Measurements from ENCODE around the gene MEX3D.

Gene MEX3D

GRCh38 chr19:1568320-1569019 is at the start of gene MEX3D:
TSS of gene MEX3D (minus strand) at chr19:1568325. CDS start at chr19:1568058, 267 bp downstream.
- DNase-seq, result peak; percentile 72

- DNase-seq, result no peak
Measured at GRCh38 chr19:1616875-1617274, 48.8 kb upstream of the MEX3D start.

- no peak for DNase-seq
Measured at GRCh38 chr19:1616396-1616795, 48.3 kb upstream of the MEX3D start.

GRCh38 chr19:1615156-1615765 is 47.1 kb upstream of the MEX3D start:
- no peak for DNase-seq

GRCh38 chr19:1613808-1614570 is 45.9 kb upstream of the MEX3D start:
- no peak for DNase-seq

- DNase-seq, result no peak
Measured at GRCh38 chr19:1613146-1613545, 45.0 kb upstream of the MEX3D start.

- no peak for DNase-seq
Measured at GRCh38 chr19:1612114-1613086, 44.3 kb upstream of the MEX3D start.

GRCh38 chr19:1611353-1611752 is 43.2 kb upstream of the MEX3D start:
- DNase-seq, result no peak

- DNase-seq, result no peak
Measured at GRCh38 chr19:1610579-1610978, 42.5 kb upstream of the MEX3D start.

- no peak for DNase-seq
Measured at GRCh38 chr19:1609680-1610474, 41.8 kb upstream of the MEX3D start.

GRCh38 chr19:1609103-1609396 is 40.9 kb upstream of the MEX3D start:
- DNase-seq, result no peak

- DNase-seq, result peak; percentile 19
Measured at GRCh38 chr19:1608359-1609102, 40.4 kb upstream of the MEX3D start.

- DNase-seq, result no peak
Measured at GRCh38 chr19:1606138-1606651, 38.1 kb upstream of the MEX3D start.

- peak; percentile 95 for DNase-seq
Measured at GRCh38 chr19:1605236-1606137, 37.4 kb upstream of the MEX3D start, which contains the start of gene UQCR11. TSS of gene UQCR11 (minus strand) at chr19:1605462. CDS start at chr19:1605409, 53 bp downstream.

GRCh38 chr19:1602091-1602707 is 34.1 kb upstream of the MEX3D start:
- no peak for DNase-seq

GRCh38 chr19:1601613-1602064 is 33.5 kb upstream of the MEX3D start:
- no peak for DNase-seq

GRCh38 chr19:1599460-1599846 is 31.3 kb upstream of the MEX3D start:
- no peak for DNase-seq

GRCh38 chr19:1598777-1599459 is 30.8 kb upstream of the MEX3D start:
- DNase-seq, result no peak

GRCh38 chr19:1593501-1593772 is 25.3 kb upstream of the MEX3D start:
- DNase-seq, result no peak
